Activated CD8-positive, alpha-beta T cell treated with anti-CD3 and anti-CD28 coated beads for 36 hours (primary cell): Measurements from ENCODE around the gene SRGAP1. TPM values are rescaled to one million over a fixed set of nuclear protein-coding genes. Genes with fewer than 3 reads are reported as not detected.
"Not testable (repeated sequence)": the region's sequence is repeated elsewhere in the genome, so short reads cannot be mapped to it uniquely, and the experiment has no call there.

Source experiments
- ATAC-seq: fragments of 200-7000 bp; cut with Tn5 transposase; one replicate; pipeline ENCODE4 v1.10.0; 2021; ENCODE audit warnings: mild to moderate bottlenecking, moderate library complexity
- CTCF ChIA-PET: fragments of 350-600 bp; sonication (Branson Sonifier 250); formaldehyde crosslinking; loops from one replicate; lab custom pipeline; 2021; ENCODE audit warnings: antibody characterized with exemption; lab: Charles Lee
- POLR2A ChIA-PET: fragments of 350-600 bp; sonication (Branson Sonifier 250); formaldehyde crosslinking; loops from one replicate; lab custom pipeline; 2021; ENCODE audit warnings: antibody characterized with exemption; lab: Charles Lee
- DNase-seq: peaks from one replicate; pipeline ENCODE4 v3.0.0-alpha.2; 2020
- H3K27ac Mint-ChIP-seq: one replicate; pipeline ENCODE4 v1.8.0; 2021; ENCODE audit warnings: mild to moderate bottlenecking, mixed read lengths
- H3K27me3 Mint-ChIP-seq: one replicate; pipeline ENCODE4 v1.8.0; 2021; ENCODE audit warnings: mixed read lengths
- H3K36me3 Mint-ChIP-seq: one replicate; pipeline ENCODE4 v1.8.0; 2021; ENCODE audit warnings: low read depth, mixed read lengths
- H3K4me1 Mint-ChIP-seq: one replicate; pipeline ENCODE4 v1.8.0; 2021; ENCODE audit warnings: low read depth, mixed read lengths
- H3K4me3 Mint-ChIP-seq: one replicate; pipeline ENCODE4 v1.8.0; 2021; ENCODE audit warnings: mild to moderate bottlenecking, moderate library complexity, mixed read lengths
- H3K9me3 Mint-ChIP-seq: one replicate; pipeline ENCODE4 v1.8.0; 2021; ENCODE audit warnings: mixed read lengths
- intact Hi-C: fragments of 100-400 bp; cut with micrococcal nuclease; formaldehyde crosslinking; loops from one replicate; pipeline ENCODE4 v1.10.0; 2022
- total RNA-seq, 2 experiments: library from RNA; stranded (reverse); gene quantifications; one replicate each; pipeline ENCODE4 v1.2.3, GENCODE V29; 2021
- TF ChIP-seq, protein P1 (sequence below): fragments of 200-600 bp; IDR thresholded peaks from one replicate; pipeline ENCODE4 v1.8.0; 2022; ENCODE audit warnings: antibody characterized with exemption, mild to moderate bottlenecking

Gene SRGAP1
- total RNA-seq, 2 experiments from 2014 or later: 0.02 to 0.07 TPM

DNA sequence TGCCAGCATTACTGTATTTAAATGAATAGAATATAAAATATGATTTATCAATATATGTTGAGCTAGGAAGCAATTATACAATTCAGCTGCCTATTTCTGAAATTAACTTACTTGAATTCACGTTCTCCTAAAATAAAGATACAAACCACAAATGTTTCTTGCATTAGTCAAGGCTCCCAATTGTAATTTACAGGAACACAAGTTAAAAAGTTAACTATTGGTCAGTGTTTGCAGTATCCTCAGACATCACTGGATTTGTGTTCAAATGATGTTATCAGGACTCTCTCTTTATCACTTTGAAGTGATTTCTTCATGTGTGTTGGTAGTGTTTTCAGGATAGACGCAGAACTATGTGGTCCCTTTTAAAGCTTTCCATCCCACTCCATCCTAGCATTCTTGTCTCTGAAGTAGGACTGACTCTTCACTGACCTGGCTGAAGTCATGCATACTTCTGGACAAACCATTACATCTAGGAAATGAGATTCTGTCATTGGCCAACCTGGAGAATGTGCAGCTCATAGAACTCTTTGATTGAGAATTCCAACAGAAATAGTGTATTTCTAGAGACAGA is 221.5 kb downstream of the SRGAP1 start:
- TF ChIP-seq, protein P1, sequence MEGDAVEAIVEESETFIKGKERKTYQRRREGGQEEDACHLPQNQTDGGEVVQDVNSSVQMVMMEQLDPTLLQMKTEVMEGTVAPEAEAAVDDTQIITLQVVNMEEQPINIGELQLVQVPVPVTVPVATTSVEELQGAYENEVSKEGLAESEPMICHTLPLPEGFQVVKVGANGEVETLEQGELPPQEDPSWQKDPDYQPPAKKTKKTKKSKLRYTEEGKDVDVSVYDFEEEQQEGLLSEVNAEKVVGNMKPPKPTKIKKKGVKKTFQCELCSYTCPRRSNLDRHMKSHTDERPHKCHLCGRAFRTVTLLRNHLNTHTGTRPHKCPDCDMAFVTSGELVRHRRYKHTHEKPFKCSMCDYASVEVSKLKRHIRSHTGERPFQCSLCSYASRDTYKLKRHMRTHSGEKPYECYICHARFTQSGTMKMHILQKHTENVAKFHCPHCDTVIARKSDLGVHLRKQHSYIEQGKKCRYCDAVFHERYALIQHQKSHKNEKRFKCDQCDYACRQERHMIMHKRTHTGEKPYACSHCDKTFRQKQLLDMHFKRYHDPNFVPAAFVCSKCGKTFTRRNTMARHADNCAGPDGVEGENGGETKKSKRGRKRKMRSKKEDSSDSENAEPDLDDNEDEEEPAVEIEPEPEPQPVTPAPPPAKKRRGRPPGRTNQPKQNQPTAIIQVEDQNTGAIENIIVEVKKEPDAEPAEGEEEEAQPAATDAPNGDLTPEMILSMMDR: no peak

DNA sequence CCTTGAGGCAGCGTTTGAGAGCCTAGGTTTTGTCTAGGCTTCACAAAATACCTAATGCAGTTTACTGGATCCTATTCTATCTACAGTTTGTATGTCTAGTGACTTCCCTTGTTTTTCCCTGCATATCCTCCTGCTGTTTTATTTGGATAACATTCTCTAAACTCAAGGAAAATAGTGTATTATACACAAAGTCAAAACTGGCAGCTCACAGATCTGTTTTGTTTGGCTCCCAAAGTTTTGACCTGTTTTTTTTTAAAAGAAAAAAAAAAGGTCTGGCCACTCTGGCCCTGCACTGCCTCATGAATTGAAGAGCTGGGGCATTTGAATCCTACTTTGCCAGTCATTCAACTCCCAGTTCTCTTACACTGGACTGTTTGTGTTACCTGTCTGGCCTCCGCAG is 222.3 kb downstream of the SRGAP1 start:
- no peak overlapping the region for H3K27ac Mint-ChIP-seq
- no peaks in the 10 kb centered on the region for H3K36me3 Mint-ChIP-seq
- TF ChIP-seq, protein P1: no peak
- no peak for DNase-seq
- no peaks in the 10 kb centered on the region for H3K4me1 Mint-ChIP-seq
- H3K27me3 Mint-ChIP-seq: peaks cover 5% of the 10 kb centered on the region
- no peaks in the 10 kb centered on the region for H3K9me3 Mint-ChIP-seq
- POLR2A ChIA-PET: no interaction called here
- H3K4me3 Mint-ChIP-seq: no peak overlapping the region
- intact Hi-C loops: no loop called here
- no peak for ATAC-seq
- CTCF ChIA-PET: no interaction called here

More for the DNA sequence above, 221.5 kb downstream of the SRGAP1 start:
- Mint-ChIP-seq H3K27ac (no peak overlapping the region), H3K4me1 (no peaks in the 10 kb centered on the region), H3K4me3 (no peak overlapping the region), H3K27me3 (peaks cover 5% of the 10 kb centered on the region), H3K9me3 (no peaks in the 10 kb centered on the region), H3K36me3 (no peaks in the 10 kb centered on the region)
- ChIA-PET CTCF (no interaction called here), POLR2A (no interaction called here)
- DNase-seq: no peak
- intact Hi-C loops: no loop called here
- no peak for ATAC-seq

DNA sequence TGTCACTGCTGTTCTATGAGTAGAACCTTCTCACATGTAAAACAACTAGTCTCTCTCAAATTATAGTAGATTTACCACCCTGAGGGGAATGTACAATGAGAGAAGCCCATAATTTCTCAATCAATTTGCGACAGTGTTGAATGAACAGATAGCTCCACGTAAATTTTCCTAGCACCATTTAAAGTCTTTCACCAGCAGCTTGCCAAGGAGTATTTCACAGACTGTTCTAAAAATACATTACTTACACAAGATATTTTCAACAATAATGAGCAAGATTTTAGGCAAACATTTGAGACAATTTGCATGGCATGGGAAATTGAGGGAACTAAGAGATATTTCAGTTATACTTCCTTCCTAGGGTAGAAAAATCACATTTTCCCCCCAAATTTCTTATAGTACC is 226.0 kb downstream of the SRGAP1 start:
- Mint-ChIP-seq H3K27ac (no peak overlapping the region), H3K36me3 (no peaks in the 10 kb centered on the region), H3K27me3 (no peaks in the 10 kb centered on the region), H3K4me3 (no peak overlapping the region), H3K9me3 (peaks cover 2% of the 10 kb centered on the region), H3K4me1 (no peaks in the 10 kb centered on the region)
- DNase-seq: no peak
- ATAC-seq: no peak
- TF ChIP-seq, protein P1: no peak
- intact Hi-C loops: no loop called here
- CTCF ChIA-PET: no interaction called here
- POLR2A ChIA-PET: no interaction called here

DNA sequence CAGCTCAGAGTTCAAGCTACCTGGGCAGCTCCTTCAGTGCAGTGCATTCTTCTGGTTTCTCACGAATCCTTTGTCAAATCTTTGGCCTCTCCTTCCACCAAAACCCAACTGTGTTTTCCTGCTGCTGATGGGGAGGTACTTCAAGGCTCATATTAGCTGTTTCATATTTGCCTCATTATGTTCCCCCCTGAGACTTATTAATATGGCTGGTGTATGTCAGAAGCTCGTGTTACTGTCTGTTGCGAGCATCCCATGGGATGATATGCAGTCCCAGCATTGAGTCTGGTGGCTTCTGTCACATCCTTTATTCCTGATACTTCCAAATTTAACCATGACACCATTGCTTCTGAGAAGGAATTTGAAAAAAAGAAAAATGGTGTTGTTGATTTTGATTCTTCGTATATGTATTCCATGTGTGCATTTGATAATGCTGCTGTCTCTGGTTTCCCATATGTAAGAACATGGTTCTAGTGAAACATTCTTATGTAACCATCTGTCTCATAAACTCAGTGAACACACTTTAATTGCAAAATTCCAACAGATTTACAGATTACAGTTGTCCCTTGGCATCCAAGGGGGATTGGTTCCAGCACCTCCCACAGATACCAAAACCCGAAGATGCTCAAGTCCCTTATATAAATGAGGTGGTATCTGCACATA is 228.5 kb downstream of the SRGAP1 start:
- H3K27me3 Mint-ChIP-seq: peaks cover 1% of the 10 kb centered on the region
- H3K9me3 Mint-ChIP-seq: peaks cover 2% of the 10 kb centered on the region
- H3K36me3 Mint-ChIP-seq: no peaks in the 10 kb centered on the region
- H3K27ac Mint-ChIP-seq: no peak overlapping the region
- H3K4me1 Mint-ChIP-seq: no peaks in the 10 kb centered on the region
- TF ChIP-seq, protein P1: no peak
- ATAC-seq (no peak), DNase-seq (no peak)
- intact Hi-C loops: no loop called here
- H3K4me3 Mint-ChIP-seq: no peak overlapping the region
- ChIA-PET CTCF (no interaction called here), POLR2A (no interaction called here)

DNA sequence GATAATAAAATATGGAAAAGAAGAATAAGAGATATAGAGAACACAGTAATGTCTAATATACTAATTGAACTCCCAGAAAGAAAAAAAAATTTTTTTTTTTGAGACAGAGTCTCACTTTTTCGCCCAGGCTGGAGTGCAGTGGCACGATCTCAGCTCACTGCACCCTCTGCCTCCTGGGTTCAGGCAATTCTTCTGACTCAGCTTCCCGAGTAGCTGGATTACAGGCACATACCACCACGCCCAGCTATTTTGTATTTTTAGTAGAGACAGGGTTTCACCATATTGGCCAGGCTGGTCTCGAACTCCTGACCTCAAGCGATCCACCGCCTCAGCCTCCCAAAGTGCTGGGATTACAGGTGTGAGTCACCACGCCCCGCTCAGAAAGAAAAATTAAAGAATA is 232.1 kb downstream of the SRGAP1 start:
- H3K27ac Mint-ChIP-seq, H3K36me3 Mint-ChIP-seq, H3K27me3 Mint-ChIP-seq, H3K4me1 Mint-ChIP-seq, H3K4me3 Mint-ChIP-seq, intact Hi-C loops, CTCF ChIA-PET, DNase-seq, H3K9me3 Mint-ChIP-seq, ATAC-seq, POLR2A ChIA-PET: not testable (repeated sequence)
